Inflammatory macrophage treated with lipopolysaccharide for 1 hour (primary cell): ENCODE data around the gene PSMC1.

Source experiments
- DNase-seq, 2 donors: peaks; one replicate each; pipeline ENCODE4 v3.0.0-alpha.2; 2020 to 2022

Gene PSMC1

DNA sequence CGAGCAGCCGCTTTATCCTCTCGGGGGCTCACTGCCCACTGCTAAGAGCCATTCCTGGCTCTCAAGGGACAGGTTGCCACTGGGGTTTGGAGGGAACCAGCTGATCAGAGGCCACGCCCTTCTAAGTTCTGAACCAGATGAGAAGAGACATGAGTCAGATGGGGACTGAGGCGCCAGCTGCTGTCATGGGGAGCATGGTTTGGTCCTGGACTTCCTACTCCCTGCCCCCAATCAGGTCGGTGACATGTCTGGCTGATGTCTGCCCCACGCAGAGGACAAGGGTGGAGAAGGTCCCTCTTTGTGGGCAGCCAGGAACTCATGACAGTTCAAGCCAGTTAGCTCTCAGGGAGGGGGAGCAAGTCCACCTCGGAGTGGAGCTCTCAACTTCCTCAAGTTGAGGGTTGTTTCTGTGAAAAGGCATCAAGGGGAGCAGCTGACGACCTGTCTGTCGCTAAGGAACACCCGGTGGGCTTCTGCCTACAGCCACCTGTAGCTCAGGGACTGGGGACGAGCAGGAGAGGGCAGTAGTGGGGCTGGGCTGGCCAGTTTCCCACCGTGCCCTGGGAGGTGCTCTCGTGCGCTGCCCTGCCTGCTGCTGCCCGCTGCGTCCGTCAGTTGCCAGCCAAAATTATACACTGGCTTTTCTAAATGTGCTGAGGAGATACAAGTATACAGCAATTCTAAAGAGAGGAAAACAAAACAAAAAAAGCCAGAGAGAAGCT lies 20.5 kb downstream of the PSMC1 start:
- peak; percentile 69 to 96 for DNase-seq

DNA sequence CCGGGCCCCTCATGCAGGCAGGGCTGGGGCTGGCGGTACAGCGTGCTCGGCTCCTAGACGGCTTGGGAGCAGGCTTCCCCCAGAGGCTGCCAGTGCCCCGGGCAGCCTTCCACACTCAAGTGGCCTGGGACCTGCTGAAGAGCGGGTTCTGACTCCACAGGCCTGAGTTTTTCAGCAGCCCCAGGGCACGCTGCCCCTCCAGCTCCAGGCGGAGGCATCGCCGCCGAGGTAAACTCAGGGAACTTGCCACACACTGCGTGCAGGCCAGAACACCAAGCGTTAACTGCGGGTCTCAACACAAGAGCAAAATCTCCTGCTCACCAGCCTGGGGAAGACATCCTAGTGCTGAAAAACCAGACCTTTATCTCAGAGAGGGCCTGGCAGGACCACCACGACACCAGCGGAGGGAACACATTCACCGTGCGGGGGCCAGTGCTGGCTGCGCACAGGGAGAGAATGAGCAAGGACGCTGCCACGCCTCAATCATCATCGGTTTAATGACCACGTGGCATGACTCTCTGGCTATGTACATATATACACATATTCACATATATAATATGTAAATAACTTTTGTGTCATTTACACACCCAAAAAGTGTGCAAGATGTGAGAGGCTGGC lies 21.3 kb downstream of the PSMC1 start:
- DNase-seq, result no peak

DNA sequence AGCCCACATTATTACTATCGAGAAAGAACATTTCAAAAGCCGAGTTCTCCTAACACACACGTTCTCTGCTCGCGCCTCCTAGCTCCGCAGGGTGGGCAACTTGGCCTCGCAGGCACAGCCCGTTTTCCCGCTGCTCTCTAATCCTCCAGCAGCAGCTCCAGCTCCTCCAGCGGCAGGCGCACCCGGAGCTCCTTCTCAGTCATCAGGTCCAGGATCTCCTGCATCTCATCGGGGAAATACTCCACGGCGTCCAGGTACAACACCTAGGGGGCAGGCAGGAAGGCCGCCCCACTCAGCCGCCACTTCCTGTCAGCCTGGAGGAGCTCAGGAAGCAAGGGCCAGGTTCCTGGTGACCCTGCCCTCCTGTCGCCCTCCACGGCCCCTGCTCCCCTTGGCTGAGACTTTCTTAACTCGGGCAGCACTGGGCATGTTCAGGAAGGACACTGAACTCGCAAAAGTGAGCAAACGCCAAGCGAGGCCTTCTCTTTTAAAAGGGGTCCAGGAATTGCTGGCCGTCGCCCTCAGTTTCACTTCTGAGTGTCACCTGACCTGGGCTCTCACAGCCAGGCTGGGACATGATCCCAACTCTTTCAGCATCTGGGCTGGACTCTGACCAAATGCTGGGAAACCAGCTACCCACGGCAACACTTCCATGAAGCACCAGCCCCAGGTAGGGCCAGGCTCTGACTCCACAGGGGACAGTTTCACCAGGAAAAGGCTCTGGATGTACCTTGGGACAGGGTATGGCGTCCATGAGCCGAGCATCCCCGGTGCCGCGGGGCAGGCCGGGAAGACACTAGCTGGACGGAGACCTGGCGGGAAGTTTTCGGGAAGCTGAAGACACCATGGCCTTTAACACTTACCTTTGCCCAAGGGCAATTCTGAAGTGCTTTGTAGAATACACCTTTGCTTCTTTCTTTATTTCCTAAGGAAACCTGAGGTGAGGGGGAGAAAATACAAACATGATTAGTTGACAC lies 22.1 kb downstream of the PSMC1 start:
- DNase-seq, result no peak

DNA sequence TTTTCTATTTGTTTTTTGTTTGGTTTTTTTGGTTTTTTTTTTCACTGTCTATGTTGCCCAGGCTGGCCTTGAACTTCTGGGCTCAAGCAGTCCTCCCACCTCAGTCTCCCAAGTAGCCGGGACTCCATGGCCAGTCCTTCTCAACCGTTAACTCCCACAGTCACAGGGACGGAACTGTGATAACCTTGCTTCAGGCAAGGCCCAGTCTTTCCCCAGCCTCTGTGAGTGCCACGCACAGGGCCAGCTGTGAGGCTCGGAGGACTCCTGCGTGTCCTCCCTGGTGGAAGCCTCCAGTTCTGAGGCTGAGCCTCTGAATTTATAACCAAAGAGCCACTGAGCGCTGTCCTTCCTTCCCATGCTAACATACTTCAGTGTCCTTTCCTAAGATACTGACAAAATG lies 23.7 kb downstream of the PSMC1 start:
- DNase-seq, result no peak

DNA sequence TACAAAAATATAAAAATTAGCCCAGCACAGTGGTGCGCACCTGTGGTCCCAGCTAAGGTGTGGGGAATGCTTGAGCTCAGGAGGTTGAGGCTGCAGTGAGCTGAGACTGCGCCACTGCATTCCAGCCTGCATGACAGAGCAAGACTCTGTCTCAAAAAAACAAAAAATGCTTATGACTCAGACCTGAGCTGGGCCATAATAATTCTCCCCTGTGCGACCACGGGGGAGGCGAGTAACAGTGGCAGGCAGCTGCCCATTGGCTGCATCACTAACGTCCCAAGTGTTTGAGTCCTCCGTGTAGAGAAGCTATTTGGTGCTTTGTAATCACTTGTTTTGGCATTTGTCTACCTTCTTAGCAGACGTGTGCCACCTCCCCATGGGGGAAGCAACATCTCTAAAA lies 24.9 kb downstream of the PSMC1 start:
- no peak for DNase-seq

DNA sequence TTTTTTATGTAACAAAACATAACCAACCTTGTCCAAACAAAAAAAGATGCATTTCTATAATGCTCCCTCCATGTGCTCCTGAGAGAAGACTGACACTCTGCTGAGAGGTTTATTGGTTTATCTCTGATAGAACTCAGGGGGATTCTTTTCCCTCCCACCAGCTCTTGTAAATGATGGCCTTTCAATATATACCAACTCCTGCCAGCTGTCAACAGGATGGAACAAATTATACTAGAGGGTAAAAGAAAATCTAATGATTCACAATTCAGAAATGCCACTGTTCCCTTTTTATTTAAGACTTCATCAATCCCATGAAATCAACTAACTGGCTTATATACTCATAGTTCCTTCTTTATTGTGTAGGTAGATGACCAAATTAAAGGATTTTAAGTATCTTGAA lies 25.4 kb downstream of the PSMC1 start:
- no peak for DNase-seq

DNA sequence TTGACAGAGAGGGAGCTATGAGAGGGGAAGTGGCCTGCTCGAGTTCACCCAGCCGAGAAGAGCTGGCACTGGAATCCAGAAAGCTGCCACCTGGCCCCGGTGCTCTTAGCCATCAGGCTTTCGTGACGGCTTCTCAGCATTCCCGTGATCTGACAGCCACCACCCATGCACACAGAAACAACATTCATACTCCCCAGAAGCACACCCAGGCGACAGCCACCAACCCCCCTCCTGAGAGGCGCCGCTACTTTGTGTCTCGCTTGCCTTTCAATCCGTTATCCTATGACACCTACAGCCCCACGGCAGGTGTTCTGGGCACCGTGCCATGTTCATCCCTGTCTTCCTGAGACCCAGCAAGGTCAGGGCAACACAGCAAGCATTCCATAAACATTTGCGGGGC lies 31.4 kb downstream of the PSMC1 start:
- DNase-seq, result no peak

DNA sequence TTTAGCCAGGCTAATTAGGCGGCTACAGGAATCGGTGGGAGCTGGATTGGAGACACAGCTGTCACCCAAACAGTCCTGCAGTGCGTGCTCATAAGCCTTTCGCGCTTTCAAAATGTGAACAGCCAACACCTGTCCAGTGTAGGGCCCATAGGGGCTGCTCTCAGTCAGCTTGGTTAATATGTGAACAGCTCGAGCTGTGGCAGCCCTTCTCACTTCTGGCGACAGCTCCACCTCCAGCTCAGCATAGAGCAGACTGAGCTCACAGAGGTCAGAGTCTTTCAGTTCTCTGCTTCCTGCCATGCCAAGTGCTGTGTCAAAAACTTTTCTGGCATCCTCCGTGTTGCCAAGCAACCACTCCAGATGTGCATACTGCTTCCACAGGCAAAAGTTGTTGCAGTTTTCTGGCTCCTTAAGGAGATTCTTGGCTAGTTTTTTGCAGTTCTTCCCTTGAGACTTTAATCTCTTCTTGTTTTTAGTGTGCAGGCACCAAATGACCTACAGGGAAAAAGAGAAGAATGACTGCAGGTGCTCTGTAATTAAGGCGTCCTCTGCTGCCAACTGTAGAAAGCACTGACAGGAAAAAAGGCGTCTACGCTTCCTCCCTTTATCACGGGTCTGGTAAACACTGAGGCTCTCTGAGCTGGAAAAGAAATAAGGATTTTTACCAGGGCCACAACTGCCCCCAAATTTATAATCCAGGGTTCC lies 32.5 kb downstream of the PSMC1 start:
- DNase-seq, result no peak

DNA sequence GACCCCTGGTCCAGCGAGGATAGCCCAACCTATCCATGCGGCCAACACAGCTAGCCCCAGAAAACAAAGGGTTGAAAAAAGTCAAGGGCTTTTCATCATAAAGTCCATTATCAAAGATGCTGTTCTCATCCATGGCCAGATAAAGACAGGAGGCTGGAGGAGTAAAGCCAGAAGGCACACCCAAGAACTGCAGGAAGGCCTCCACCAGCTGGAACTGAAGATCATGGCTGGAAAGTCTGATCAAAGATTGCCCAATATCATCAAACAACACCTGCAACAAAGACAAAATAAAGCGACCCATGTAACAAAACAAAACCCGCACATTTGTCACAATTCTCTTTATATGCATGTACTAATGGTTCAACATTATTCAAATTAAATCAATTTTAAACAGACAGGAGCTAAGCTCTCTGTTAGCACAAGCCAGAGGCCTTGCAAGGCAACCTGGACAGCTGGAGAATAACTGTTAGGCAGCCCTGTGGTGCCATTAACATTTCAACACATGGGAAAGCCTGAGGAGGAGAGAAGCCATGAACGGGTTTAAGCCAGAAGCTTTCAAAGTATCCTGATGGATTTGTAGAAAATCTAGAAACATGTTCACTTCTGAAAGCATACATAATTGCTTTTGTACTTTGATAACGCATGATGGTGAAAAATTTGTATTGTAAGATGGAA lies 34.1 kb downstream of the PSMC1 start:
- no peak for DNase-seq

DNA sequence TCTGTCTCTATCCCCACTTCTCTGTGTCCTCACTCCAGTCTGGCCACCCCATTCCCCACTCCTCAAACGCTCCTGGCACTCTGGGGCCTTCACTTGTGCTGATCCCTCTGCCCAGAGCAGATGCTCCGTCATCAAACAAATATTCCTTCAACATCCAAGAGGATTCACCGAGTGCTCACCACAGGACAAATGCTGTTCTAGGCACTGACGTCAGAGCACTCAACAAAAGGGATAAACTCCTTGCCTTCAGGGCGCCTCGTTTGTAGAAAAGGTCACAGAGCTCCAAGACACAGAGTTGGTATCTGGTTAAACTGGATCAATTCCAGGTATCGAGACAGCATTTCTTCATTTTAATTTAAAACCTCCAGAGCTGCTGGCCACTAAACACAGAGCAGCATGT lies 35.3 kb downstream of the PSMC1 start:
- DNase-seq, result no peak

DNA sequence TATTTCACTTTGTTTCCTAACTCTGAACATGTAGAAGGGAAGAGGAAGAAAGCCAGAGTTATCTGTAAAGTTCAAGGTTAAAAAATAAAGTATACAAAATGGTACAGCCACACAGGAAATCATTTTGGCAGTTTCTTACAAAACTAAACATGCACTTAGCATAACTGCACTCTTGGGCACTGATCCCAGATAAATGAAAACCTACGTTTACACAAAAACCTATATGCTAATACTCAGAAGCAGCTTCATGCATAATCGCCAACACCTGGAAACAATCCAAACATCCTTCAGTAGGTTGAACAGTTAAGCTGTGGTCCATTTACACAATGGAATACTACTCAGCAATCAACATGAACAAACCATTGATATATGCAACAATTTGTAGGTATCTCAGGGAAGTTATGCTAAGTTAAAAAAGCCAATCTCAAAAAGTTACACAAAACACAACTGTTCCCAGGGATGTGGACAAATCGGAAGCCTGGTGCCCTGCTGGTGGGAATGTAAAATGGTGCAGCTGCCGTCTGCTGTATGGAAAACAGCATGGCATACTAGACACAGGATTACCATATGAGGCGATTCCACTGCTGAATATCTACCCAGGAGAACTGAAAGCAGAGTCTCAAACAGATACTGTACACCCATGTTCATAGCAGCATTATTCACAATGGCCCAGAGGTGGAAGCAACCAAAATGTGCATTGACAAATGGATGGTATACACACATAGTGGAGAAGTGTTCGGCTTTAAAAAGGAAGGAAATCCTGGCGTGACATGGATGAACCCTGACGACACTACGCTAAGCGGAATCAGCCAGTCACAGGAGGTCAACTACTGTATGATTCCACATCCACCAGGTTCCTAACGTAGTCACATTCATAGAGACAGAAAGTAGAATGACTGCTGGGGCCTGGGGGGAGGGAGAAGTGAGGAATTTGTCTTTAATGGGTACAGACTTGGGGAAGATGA lies 37.7 kb downstream of the PSMC1 start:
- DNase-seq, result no peak

DNA sequence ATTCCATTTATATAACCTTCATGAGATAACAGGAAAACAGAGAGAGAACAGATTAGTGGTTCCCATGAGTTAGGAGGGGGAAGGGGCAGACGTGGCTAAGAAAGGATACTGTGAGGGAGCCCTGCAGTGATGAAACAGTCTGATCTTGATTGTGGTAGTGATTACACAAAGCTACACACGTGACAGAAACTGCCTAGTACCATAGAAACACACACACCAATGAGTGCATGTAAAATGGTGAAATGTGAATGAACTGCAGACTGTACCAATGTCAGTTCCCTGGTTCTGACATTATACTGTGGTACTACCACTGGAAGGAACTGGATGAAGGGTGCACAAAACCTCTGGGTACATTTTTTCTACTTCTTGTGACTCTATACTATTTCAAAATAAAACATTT lies 38.5 kb downstream of the PSMC1 start:
- DNase-seq, result peak; percentile 63 to 75

DNA sequence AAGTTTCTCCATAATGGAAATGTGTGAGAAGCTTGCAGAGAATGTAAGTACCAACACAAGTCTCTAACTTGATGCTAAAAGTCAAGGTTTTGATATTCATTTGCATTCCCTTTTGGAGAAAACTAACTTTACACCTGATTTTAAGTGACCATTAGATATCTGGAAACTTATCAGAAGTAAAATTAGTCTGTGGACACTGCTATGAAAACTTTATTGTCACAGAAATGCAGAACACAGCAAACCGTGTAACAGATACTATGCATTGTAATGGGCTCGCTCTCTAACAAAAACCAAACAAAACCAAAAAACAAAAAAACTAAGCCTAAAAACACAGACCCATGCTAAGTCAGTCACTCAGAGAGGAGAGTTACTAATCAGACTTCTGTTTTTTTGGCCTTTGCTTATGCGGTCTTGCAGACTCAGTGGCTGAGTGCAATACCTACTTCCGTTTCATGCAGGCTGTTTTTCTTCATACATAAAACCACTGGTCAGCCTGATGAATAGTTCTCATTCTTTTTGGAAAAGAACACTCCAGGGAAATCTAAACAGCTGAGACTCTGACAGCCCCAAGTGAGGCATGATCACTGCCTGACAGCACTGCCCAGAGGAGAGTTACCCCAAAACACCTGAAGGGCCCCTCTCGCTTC lies 39.6 kb downstream of the PSMC1 start:
- peak; percentile 78 to 83 for DNase-seq

DNA sequence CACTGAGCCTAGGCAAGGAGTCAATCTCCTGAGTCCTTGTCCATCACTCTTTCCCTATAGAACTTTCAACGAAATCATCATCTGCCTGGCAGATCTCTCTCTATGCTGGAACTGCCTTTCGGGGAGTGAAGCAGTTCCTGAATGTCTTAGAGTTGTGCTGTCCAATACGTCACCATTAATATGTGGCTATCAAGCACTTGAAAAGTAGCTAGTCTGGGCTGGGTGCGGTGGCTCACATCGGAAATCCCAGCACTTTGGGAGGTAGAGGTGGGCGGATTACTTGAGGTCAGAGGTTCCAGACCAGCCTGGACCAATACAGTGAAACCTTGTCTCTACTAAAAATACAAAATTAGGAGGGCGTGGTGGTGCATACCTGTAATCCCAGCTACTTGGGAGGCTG lies 40.3 kb downstream of the PSMC1 start:
- DNase-seq, result peak; percentile 32 to 61

DNA sequence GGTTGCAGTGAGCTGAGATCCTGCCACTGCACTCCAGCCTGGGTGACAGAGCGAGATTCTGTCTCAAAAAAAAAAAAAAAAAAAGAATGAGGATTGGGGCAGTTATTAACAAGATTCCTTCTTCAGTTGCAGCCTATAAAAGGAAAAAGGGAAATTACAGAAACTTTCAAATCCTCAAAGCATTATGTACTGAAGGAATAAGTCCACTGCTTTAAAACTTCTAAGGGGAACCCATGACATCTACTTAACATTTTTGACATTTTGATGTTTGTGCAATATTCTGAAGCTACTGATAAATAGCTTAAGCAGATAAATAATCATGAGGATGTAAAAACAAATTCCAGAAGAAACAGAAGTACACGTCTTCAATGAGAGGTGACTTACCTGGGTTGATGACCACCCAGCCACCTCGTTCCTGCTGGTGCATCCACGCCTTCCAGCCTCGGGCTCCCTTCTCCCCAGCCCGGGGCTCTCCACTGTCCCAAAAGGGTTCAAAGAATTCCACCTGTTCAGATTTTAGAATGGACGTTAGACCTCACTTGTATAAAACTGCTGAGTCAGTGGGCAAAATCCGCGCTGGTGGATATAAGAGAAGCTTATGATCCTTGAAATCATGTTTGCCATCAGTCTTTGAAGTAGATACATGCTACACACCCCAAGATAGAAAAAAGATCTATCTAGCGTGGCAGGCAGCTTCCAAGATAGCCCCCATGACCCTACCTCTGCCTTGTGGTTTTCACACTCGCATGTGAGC lies 41.7 kb downstream of the PSMC1 start:
- DNase-seq, result no peak

DNA sequence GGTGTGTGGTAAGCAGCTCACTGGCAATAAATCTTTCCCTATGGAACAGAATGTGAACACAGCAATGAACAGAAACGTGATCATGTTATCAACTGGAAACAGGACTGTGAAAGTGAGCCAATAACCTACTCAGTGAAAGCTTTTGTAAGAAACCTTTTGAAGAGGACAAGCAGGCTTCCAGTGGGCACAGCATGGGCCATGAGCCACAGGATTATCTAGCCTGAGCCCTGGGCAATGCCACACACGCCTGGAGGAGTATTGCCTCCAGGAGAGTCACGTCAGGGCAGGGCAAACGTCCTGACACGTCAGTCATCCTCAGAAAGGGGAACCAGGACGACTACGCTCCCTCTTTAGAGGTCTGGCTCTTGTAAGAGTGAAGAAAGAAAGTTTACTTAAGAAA lies 43.1 kb downstream of the PSMC1 start:
- peak; percentile 72 to 81 for DNase-seq

DNA sequence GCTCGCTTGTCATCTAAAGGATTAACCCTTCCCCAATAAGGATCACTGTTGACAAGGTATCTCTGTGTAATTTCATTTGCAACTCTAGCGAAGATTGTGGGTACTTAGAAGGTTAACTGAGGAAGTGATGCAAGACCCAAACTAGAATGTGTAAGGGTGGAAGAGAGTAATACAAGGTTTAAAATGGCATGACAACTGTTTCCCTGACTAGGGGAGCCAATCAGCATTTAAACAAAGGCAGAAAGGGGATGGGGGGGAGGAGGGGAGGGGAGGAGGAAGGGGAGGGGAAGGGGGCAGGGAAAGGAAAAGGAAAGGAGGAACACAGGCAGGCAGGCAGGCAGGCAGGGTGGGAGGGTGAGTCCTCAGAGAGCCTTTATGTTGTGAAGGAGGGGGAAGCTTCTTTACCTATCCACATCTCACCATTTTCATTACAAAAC lies 44.3 kb downstream of the PSMC1 start:
- DNase-seq, result peak; percentile 50 to 58

DNA sequence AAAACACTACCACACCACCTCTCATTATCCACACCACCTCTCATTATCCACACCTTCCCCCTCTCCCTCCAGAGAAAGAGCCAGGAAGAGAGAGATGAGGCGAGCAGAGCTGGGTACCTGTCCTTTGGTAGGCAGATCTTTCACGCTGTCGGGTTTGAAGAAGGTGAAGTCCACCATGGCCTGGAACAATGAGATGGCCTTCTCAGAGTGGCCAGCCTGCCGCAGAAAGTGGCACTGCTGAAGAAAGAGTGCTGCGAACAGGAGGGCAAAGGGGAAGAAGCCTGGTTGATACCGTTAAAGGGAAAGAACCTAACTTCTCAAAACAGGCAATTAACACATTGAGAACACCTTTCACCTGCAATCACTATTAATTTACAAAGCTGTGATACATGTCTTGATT lies 44.8 kb downstream of the PSMC1 start:
- DNase-seq, result no peak

DNA sequence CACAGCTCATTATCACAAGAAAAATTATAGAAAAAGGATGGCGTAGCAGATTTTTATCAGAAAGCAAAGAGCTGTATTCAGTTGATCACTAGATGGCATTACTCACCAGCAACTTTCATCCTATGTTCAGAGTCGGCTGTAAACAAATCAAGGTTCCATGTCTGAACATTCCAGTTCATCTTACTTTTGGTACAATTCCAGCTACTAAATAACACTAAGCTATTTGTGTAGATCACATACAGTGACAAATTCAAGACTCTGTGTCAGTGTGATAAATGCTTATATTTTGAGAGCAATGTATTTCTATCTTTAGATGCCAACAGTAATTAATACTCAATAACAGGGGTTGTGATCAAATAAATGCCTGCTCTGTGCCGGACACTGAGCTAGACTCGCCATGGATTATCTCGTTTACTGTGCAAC lies 45.3 kb downstream of the PSMC1 start:
- DNase-seq, result peak in 1 of 2 donors; percentile 39
